HUES6 (cell line): Measurements from ENCODE around the gene RHOT2.

Experiments
- H3K27ac ChIP-seq: 2 replicates; pipeline ENCODE4 v1.7.0; 2013; ENCODE audit warnings: low read depth, mild to moderate bottlenecking, low read length, inconsistent platforms
- H3K27me3 ChIP-seq: 2 replicates; pipeline ENCODE4 v1.6.1; 2013; ENCODE audit warnings: low read length; ENCODE audit not compliant: control insufficient read depth, insufficient read depth
- H3K36me3 ChIP-seq: 2 replicates; pipeline ENCODE4 v1.6.1; 2013; ENCODE audit warnings: low read length; ENCODE audit not compliant: control insufficient read depth, insufficient read depth
- H3K4me1 ChIP-seq: 2 replicates; pipeline ENCODE4 v1.6.1; 2013; ENCODE audit warnings: low read length; ENCODE audit not compliant: control insufficient read depth, insufficient read depth
- H3K4me3 ChIP-seq: 2 replicates; pipeline ENCODE4 v1.5.1; 2013; ENCODE audit warnings: low read depth, low read length
- H3K9ac ChIP-seq: one replicate; pipeline ENCODE4 v1.6.1; 2013; ENCODE audit warnings: mild to moderate bottlenecking, low read length
- H3K9me3 ChIP-seq: 2 replicates; pipeline ENCODE4 v1.6.1; 2013; ENCODE audit warnings: low read depth, low read length; ENCODE audit not compliant: control insufficient read depth, insufficient read depth

Gene RHOT2

GRCh38 chr16:674214-674881 lies 6.4 kb downstream of the RHOT2 start:
- Histone ChIP-seq H3K9me3 (no peaks in the 10 kb centered on the region), H3K27ac (no peak overlapping the region), H3K36me3 (peaks cover 49% of the 10 kb centered on the region), H3K4me3 (peak overlapping the region; percentile 79), H3K4me1 (peaks cover 32% of the 10 kb centered on the region), H3K9ac (no peak overlapping the region), H3K27me3 (no peaks in the 10 kb centered on the region)

- Histone ChIP-seq H3K4me3 (peak within 1 kb of the TSS; percentile 79), H3K4me1 (peaks cover 34% of the 10 kb centered on the region), H3K9me3 (no peaks in the 10 kb centered on the region), H3K9ac (peak within 1 kb of the TSS; percentile 62), H3K27me3 (no peaks in the 10 kb centered on the region), H3K36me3 (peaks cover 40% of the 10 kb centered on the region), H3K27ac (no peak within 1 kb of the TSS)
Measured at GRCh38 chr16:674968-675883, 7.3 kb downstream of the RHOT2 start, which contains the start of gene RHBDL1. TSS of gene RHBDL1 (plus strand) at chr16:675671. CDS start at chr16:675791, 120 bp downstream.

GRCh38 chr16:675884-676564 lies 8.1 kb downstream of the RHOT2 start:
- Histone ChIP-seq H3K27ac (no peak overlapping the region), H3K4me1 (peaks cover 34% of the 10 kb centered on the region)

GRCh38 chr16:676565-676902 lies 8.6 kb downstream of the RHOT2 start:
- no peaks in the 10 kb centered on the region for H3K27me3 ChIP-seq
- 0 out of 2 replicates have a peak overlapping the region, but pooled peaks have one; percentile 20 for H3K4me3 ChIP-seq
- no peak overlapping the region for H3K9ac ChIP-seq
- no peak overlapping the region for H3K27ac ChIP-seq
- H3K9me3 ChIP-seq, result no peaks in the 10 kb centered on the region
- H3K4me1 ChIP-seq, result peaks cover 38% of the 10 kb centered on the region
- peaks cover 32% of the 10 kb centered on the region for H3K36me3 ChIP-seq

More at GRCh38 chr16:675884-676564, 8.1 kb downstream of the RHOT2 start:
- Histone ChIP-seq H3K4me3 (peak overlapping the region; percentile 79), H3K27me3 (no peaks in the 10 kb centered on the region), H3K36me3 (peaks cover 32% of the 10 kb centered on the region), H3K9ac (no peak overlapping the region), H3K9me3 (no peaks in the 10 kb centered on the region)

GRCh38 chr16:676913-677312 lies 9.0 kb downstream of the RHOT2 start:
- Histone ChIP-seq H3K27me3 (no peaks in the 10 kb centered on the region), H3K27ac (no peak overlapping the region), H3K4me1 (peaks cover 42% of the 10 kb centered on the region), H3K36me3 (peaks cover 32% of the 10 kb centered on the region), H3K4me3 (peak overlapping the region; percentile 20), H3K9ac (no peak overlapping the region), H3K9me3 (no peaks in the 10 kb centered on the region)

GRCh38 chr16:677316-678190 lies 9.6 kb downstream of the RHOT2 start:
- Histone ChIP-seq H3K9me3 (no peaks in the 10 kb centered on the region), H3K36me3 (peaks cover 32% of the 10 kb centered on the region), H3K4me1 (peaks cover 42% of the 10 kb centered on the region), H3K4me3 (peak overlapping the region; percentile 20), H3K9ac (no peak overlapping the region), H3K27me3 (no peaks in the 10 kb centered on the region), H3K27ac (no peak overlapping the region)

GRCh38 chr16:678209-678857 lies 10.4 kb downstream of the RHOT2 start:
- Histone ChIP-seq H3K4me1 (peaks cover 48% of the 10 kb centered on the region), H3K4me3 (peak overlapping the region; percentile 84; the same call in 1 of the 2 replicates), H3K9ac (no peak overlapping the region), H3K27me3 (no peaks in the 10 kb centered on the region), H3K9me3 (no peaks in the 10 kb centered on the region), H3K36me3 (peaks cover 31% of the 10 kb centered on the region), H3K27ac (no peak overlapping the region)

GRCh38 chr16:678858-679813 lies 11.2 kb downstream of the RHOT2 start:
- Histone ChIP-seq H3K4me3 (peak overlapping the region; percentile 84), H3K4me1 (peaks cover 49% of the 10 kb centered on the region), H3K36me3 (peaks cover 24% of the 10 kb centered on the region), H3K9ac (peak overlapping the region; percentile 49), H3K27ac (no peak overlapping the region), H3K9me3 (no peaks in the 10 kb centered on the region), H3K27me3 (no peaks in the 10 kb centered on the region)

GRCh38 chr16:679814-680624 lies 12.1 kb downstream of the RHOT2 start, which contains the start of gene STUB1:
TSS of gene STUB1 (plus strand) at chr16:680410. CDS start at chr16:680526, 116 bp downstream.
- Histone ChIP-seq H3K36me3 (peaks cover 22% of the 10 kb centered on the region), H3K9me3 (no peaks in the 10 kb centered on the region), H3K27ac (no peak within 1 kb of the TSS; the same call in 1 of the 2 replicates), H3K4me1 (peaks cover 40% of the 10 kb centered on the region), H3K9ac (peak within 1 kb of the TSS; percentile 86), H3K4me3 (peak within 1 kb of the TSS; percentile 86), H3K27me3 (no peaks in the 10 kb centered on the region)
